ENCODE data around the gene LPIN3.

GRCh38 chr20:41299899-41300298 lies 40.7 kb upstream of the LPIN3 start:
- no peak for TF ChIP-seq CTCF (IDR thresholded peaks at IDR 0.05; ENCODE audit: low read depth, low read length)
- no peak for TF ChIP-seq POLR2A (IDR thresholded peaks at IDR 0.05; ENCODE audit: extremely low read depth, insufficient read length)
- TF ChIP-seq MAX (IDR thresholded peaks at IDR 0.05; ENCODE audit: low read depth, low read length) = no peak

All from NB4 (cell line).